SIG-M5 treated with dmso at 0.1 percent for 504 hours (cell line): ENCODE results near the gene EED.

Experiments
- DNase-seq: peaks from one replicate; lab custom pipeline; 2025; ENCODE audit not compliant: unreplicated experiment; lab: John Stamatoyannopoulos, UW

Gene EED, protein sequence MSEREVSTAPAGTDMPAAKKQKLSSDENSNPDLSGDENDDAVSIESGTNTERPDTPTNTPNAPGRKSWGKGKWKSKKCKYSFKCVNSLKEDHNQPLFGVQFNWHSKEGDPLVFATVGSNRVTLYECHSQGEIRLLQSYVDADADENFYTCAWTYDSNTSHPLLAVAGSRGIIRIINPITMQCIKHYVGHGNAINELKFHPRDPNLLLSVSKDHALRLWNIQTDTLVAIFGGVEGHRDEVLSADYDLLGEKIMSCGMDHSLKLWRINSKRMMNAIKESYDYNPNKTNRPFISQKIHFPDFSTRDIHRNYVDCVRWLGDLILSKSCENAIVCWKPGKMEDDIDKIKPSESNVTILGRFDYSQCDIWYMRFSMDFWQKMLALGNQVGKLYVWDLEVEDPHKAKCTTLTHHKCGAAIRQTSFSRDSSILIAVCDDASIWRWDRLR

DNA sequence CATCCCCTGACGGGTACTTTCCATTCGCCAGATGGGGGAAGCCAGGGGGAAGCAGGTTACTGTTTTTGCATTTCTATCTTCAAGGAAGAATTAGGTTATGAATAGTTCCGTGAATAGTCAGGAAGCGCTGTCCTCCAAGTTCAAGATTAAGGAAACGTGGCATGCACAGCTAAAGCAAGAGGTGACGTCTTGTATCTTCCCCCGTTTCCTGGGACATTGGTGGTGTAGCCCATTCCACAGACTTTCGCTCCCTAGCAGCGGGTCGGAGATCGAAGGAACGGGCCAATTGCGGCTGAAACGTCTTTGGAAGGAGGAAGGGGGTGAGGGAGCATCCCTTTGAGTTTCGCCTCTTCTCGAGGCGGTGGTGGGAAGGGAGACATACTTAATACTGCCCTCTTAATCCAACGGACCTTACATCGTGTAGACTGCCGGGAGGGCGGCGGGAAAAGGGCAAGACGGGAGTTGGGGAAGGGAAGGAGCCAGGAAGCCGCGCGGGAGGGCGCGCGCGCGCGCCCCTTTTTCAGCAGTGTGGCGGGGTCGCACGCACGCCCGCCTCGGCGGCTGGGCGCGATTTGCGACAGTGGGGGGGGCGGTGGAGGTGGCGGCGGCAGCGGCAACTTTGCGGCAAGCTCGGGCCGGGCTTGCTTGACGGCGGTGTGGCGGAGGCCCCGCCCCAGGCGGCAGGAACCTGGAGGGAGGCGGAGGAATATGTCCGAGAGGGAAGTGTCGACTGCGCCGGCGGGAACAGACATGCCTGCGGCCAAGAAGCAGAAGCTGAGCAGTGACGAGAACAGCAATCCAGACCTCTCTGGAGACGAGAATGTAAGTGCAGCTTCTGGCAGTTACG, at the start of gene EED:
EED (plus strand) TSS at position 232 of the 847 bp plus-strand sequence; CDS start at position 709, 477 bp downstream.
- peak; percentile 96 for DNase-seq

DNA sequence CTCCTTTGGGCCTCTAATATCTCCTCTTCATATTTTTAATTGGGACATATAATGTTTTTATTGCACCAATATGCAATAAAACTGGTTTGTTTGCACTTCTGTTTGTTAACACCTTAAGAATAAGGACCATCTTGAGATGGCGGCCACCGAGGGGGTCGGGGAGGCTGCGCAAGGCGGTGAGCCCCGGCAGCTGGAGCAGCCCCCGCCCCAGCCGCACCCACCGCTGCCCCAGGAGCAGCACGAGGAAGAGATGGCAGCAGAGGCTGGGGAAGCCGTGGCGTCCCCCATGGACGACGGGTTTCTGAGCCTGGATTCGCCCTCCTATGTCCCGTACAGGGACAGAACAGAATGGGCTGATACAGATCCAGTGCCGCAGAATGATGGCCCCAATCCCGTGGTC, 49.6 kb upstream of the EED start:
- DNase-seq: no peak

DNA sequence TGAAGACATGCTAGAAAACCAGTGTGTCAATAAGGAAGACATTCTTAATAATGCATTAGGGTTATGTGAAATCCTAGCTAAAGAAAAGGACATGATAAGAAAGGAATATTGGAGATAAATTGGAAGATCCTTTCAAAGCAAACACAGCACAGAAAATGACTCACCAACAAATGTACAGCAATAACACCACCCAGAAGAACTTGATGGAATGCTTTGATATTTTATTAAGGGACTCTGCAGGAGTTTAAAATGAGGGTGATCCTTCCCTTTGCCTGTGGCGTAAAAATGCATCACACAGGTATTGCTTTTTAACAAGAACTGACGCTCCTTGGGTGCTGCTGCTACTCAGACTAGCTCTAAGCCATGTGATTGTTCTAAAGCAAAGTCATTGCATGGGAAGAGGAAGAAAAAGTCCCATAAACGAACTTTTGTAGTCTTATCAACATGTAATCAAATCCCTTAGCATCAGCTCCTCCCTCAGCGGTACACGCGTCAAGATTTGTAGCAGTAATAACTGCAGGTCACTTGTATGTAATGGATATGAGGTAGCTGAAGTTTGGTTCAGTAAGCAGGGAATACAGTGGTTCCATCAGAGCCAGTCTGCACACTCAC, 48.4 kb upstream of the EED start:
- DNase-seq: no peak

DNA sequence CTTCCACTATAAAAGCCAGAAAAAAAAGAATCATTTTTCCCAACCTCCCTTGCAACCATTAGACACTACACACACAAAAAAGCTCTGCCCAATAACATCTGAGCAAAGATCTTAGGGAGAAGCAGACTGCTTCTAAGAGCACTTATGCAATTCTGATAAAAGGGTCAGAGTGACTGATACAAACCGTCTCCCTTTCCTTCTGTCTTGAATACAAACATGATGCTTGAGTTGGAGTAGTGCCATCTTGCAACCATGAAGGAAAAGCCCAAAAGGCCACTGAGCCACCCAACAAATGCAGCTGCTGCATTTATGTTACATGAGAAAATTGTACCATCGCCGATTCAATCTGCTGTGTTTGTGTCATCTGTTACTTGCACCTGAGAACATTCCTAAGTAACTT, 47.6 kb upstream of the EED start:
- DNase-seq: no peak

DNA sequence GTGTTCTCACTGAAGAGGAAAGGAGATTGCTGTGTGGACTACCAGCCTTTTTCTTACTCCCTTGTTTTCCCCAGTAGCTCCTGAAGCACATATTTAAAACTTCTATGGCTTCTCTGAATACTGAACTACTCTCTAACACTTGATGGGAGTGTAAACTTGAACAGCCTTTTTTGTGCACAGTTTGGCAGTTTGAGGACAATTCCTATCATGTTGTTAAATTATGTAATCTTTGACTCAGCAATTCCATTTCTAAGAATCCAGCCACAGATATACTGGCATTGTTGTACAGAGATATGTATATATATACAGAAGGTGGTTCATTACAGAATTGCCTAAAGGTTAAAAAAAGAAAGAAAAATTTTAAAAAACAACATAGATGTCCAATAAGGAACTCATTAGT, 47.1 kb upstream of the EED start:
- peak; percentile 43 for DNase-seq

DNA sequence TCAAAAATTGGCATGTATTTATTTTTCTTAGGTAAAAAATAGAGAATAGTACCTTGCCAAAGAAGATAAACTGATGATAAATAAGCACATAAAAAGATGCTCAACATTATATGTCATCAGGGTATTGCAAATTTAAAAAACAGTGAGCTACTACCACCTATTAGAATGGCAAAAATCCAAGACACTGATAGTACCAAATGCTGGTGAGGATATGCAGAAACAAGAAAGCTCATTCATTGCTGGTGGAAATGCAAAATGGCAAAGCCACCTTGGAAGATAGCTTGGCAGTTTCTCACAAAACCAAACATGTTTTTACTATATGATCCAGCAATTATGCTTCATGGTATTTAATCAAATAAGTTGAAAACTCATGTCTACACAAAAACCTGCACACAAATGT, 46.4 kb upstream of the EED start:
- no peak for DNase-seq

DNA sequence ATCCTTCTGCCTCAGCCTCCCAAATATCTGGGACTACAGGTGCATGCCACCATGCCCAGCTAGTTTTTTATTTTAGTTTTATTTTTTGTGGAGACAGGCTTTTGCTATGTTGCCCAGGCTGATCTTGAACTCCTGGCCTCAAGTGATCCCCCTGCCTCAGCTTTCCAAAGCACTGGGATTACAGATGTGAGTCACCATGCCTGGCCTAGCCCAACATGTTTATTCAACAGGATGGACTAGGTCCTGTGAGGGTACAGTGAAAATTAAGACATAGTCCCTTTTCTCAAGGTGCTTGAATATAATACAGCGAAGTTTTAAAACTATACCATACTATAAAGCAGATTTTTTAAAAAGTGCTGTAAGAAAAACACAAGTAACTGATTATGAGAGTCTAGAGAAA, 45.2 kb upstream of the EED start:
- no peak for DNase-seq

DNA sequence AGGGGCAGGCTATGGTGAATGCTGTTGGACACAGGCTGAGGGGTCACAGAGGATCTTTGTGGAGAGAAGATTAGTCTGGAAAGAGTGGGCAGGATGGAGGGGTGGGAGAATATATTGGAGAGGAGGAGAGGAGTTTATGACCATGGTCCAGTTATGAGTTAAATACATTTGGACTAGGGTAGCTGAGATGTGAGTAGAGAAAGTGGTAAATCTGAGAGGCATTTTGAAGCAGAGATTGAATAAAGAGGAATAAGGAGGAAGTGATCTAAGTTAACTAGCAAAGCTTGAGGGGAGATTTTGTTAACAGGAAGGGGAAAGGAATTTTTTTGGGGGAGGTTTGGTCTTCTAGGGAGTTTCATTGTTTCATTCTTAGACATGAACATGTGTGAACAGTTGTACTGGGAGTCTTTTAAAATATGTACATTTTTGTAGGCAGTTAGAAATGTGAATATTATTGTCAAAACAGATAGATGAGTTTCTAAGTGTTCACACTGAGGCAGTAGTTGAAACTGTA, 43.1 kb upstream of the EED start:
- no peak for DNase-seq

DNA sequence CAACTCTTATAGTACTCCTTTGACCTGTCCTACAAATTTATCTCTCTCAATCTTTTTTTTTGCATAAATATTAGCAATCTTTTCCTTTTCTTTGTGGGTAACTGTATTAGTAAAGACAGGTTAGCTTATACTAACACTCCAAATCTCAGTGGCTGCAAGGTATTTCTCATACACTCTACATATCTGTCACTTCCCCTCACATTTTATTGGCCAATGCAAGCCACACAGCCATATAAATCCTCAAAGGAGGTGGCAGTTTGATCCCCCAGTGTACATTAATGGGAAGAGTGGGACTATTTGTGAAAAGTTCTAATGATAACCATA, 42.6 kb upstream of the EED start:
- DNase-seq: peak; percentile 65

DNA sequence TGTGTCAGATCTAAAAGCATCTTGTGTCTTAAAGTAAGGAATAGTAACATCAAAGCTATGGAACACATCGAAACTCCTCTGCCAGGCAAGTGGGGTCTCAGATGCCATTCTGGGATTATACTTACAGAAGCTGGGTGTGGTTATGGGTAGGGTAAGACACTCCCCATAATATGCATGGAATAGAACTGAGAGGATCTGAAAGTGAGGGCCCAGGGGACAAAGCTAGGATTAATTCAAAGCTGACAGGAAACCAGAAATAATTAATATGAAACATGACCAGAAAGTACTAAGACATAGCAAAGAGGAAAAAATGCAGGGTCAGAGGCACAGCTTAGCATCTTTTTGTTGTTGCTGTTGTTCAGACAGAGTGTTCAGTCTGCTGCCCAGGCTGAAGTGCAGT, 40.2 kb upstream of the EED start:
- DNase-seq: no peak

DNA sequence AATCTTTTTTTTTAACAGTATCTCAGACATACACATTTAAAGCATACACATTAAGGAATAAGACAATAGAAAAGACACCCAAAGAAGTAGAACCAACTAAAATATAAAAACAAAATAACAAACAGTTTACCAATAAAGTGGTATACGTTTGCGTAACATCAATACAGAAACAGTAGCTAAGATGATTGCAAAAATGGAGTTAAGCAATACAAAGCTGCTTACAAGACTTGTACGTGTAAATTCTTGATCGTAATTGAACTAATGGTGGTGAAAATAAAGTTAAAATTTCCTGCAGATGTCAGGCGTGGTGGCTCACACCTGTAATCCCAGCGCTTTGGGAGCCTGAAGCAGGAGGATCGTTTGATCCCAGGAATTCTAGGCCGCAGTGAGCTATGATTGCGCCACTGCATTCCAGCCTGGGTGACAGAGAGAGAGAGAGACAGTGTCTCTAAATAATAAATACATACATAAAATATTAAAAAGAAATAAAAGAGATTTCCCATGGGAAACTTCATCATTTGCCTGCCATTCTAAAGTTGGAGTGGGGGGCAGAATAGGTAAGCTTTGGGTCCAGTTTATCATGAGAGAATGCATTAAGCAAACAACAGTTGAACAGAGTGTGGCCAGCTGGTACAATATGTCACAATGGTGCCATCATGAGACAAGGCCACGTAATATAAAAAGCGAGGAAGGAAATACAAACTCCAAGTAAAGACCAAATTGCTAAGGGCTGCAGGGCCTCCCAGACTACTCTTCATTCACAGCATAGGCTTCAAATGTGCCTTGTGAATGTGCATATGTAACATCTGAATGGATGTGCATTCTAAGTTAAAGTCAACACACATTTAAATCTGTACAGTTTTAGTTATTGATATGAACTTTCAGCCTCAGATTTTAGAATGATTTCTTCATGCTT, 38.9 kb upstream of the EED start:
- peak; percentile 78 for DNase-seq

DNA sequence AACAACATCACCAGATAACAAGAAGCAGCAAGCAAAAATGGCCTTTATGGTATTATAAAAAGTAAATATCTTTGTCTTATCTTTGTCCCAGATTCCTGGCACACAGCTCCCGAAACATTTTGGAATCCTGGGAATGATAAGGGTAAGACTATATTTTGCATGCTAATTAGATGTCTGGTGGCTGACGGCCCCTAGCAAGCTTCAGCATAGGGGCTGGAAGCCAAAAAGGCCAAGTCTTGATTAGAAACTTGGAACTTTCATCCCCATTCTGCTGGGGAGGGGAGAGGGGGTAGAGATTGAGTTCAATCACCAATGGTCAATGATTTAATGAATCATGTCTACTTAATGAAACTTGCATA, 38.2 kb upstream of the EED start:
- DNase-seq: no peak

DNA sequence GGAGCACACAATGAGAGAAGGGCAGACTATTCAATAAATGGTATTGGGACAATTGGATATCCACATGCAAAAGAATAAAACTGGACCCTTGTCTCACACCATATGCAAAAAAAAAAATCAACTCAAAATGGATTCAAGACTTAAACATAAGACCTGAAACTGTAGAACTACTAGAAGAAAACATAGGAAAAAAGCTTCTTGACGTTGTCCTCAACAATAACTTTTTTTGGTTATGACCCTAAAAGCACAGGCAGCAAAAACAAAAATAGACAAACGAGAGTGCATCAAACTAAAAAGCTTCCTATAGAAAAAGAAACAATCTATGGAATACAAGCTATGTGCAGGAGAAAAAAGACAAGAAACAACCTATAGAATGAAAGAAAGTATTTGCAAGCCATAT, 37.1 kb upstream of the EED start:
- DNase-seq: no peak

DNA sequence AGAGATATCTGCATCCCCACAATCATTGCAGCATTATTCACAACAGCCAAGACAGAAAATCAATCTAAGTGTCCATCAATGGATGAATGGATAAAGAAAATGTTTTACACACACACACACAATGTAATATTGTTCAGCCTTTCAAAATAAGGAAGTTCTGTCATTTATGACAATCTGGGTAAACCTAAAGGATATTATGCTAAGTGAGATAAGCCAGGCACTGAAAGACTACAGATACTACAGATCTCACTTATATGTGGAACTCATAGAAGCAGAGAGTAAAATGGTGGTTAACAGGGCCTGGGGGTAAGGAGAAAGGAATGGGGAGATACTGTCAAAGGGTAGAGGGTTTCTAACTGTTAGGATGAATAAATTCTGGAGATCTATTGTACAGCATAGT, 36.0 kb upstream of the EED start:
- DNase-seq: no peak

DNA sequence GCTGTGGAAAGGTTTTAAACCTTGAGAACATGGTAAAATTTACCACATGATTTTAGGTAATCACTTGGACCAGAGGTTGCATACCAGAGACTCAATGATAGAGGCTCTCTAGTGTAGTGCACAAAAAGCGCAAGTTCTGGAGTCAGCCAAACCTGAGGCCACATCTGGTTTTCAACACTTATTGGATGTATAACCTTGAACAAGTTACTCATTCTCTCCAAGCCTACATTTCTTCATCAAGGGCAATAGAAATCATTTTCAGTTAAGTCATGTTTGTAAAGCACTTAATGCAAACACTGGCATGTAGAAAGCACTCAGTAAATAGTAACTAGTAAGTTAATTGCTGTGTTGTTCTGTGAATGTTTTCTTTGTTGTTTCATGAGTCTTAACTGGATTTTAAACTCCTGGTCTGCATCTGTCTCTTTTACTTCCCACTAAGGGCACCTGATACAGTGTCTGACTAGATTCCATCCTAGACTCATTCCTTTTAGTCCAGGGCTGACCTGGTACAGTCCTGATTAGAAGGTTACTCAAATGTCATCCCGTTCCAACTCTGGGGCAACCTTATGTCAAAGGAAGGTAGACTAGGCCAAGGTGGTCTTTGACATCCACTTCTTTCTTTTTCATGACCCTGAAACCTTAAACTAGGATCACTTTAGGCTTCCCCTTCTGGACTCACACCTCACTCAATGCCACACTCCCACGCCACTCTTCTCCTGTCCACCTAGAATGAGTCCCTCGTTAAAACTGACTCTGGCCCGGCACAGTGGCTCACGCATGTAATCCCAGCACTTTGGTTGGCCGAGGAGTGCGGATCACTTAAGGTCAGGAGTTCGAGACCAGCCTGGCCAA, 34.5 kb upstream of the EED start:
- no peak for DNase-seq

DNA sequence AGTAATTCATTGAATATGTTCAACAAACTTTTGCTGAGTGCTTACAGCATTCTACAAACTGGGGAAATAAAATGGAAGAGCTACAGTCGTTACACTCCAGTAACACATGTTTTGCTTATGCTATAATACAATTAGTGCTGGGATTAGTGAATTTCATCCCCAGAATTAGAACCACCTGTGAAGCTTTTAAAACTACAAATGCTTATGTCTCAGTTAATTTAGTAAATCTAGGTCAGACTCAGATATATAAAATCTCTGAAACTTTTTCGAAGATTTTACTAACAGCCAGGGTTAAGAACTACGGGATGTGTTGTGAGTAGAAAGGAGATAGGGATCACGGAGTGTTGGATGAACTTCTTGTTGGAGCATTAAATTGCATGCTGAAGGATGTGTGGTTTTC, 33.7 kb upstream of the EED start:
- no peak for DNase-seq

DNA sequence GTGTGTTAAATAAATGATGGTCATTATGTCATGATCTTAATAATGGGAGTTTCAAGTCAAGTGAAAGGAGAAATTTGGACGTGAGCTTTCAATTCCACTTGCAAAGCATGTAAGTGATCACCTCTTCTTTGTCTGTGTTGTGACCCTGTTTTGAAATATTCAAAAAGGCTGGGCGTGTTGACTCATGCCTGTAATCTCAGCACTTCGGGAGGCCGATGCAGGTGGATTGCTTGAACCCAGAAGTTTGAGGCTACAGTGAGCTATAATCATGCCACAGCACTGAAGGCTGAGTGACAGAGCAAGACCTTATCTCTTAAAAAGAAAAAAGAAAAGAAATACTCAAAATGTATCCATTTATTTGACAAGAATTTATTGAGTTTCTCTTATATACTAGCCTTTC, 32.9 kb upstream of the EED start:
- no peak for DNase-seq

DNA sequence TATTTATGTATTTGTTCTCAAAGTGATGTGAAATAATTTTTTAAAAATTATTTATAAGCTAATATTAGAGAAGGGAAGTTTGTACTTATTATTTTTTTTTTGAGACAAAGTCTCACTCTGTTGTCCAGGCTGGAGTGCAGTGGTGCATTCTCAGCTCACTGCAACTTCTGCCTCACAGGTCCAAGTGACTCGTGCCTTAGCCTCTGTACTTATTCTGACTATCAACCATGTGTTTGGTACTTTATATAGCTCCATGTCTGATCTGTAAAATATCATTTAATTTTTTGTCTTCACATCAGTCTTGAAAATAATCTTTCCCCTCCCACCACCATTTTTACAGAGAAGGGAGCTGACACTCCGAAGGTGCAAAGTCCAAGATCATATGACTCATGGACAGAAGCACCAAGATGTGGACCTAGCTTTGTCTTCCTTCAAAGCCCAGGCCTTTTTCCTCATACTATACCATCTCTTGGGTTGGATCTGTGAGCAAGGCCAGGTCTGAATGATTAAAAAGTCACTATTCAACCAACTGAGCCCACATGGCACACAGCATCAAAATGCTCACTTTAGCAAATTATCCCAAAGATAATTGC, 32.4 kb upstream of the EED start:
- no peak for DNase-seq

DNA sequence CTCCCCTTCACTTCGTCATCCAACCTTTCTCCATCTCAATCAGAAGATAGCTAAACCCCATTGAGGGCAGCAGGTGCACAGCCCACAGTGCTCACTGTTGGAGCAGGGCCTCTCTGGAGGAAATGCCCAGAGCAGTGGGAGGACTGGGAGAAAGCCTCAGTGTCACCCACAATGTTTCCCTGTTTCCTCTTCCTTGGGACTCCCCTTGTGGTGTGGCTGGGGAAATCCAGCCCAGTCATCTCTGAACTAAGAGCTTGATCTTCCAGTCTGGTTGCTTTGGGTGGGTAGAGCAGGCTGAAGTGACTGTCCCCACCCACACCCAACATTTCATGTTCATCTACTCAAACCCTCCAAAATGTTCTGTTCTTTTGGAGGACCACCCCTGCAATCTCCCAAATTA, 29.8 kb upstream of the EED start:
- DNase-seq: peak; percentile 34
